Subcutaneous preadipocyte (primary cell): ENCODE data around the gene CDKAL1. TPM values are rescaled to one million over a fixed set of nuclear protein-coding genes. Genes with fewer than 3 reads are reported as not detected.

Source experiments
- small RNA-seq: library from RNA; depleted of rRNA; stranded (forward); fragments of <200 nt; gene quantifications from one replicate; pipeline ENCODE3, GENCODE V24; 2012
- total RNA-seq: library from RNA; depleted of rRNA; stranded (reverse); fragments of >200 nt; gene quantifications from 2 replicates; pipeline ENCODE4 v1.2.3, GENCODE V29; 2012

Gene CDKAL1
- 15.4 and 22.9 TPM in 2 replicates for total RNA-seq

GRCh38 chr6:20534295-20535262, at the start of gene CDKAL1:
TSS of gene CDKAL1 (plus strand) at chr6:20534457. CDS start at chr6:20546351, 11,894 bp downstream.

Small RNAs within 50 kb of the gene (small RNA-seq; reads per million reads assigned to genes)
- gene RF00019 (not detected), gene RNU6-150P (not detected)

Other genes with a start within 250 kb of the CDKAL1 start
- gene E2F3, start 132.6 kb upstream of the CDKAL1 start, total RNA-seq: 5.1 and 7.2 TPM in 2 replicates